Mesodermal cell (in vitro differentiated cells): ENCODE measurements around the gene KIZ.
A peak's percentile ranks its signal among the peaks of the same experiment; 100 is the strongest.

Experiments
- H3K27ac ChIP-seq: 2 replicates; pipeline ENCODE4 v1.7.0; 2013; ENCODE audit warnings: mild to moderate bottlenecking, low read depth, low read length, moderate library complexity; ENCODE audit not compliant: severe bottlenecking
- H3K36me3 ChIP-seq: 2 replicates; pipeline ENCODE4 v1.7.1; 2013; ENCODE audit warnings: mild to moderate bottlenecking, low read length, moderate library complexity; ENCODE audit not compliant: control insufficient read depth, insufficient read depth
- H3K4me1 ChIP-seq: one replicate; pipeline ENCODE4 v1.7.1; 2013; ENCODE audit warnings: mild to moderate bottlenecking, low read length; ENCODE audit not compliant: insufficient read depth, control insufficient read depth, poor library complexity, severe bottlenecking
- H3K4me3 ChIP-seq: 2 replicates; pipeline ENCODE4 v1.7.0; 2013; ENCODE audit warnings: low read length, control low read depth, mild to moderate bottlenecking; ENCODE audit not compliant: insufficient read depth, poor library complexity, severe bottlenecking; ENCODE audit errors: extremely low read depth
- H3K9me3 ChIP-seq: 2 replicates; pipeline ENCODE4 v1.7.1; 2013; ENCODE audit warnings: mild to moderate bottlenecking, low read length, moderate library complexity; ENCODE audit not compliant: control insufficient read depth
- WGBS, 2 experiments: methylation state at CpG; one replicate each; pipeline ENCODE4 v1.1.5; 2013; ENCODE audit warnings: missing lambda C conversion rate in 2 of 2; ENCODE audit not compliant: insufficient coverage in 2 of 2; 5-methylcytosine and 5-hydroxymethylcytosine counted together

The KIZ gene

GRCh38 chr20:21099751-21100577 is 25.9 kb upstream of the KIZ start:
- peaks cover 11% of the 10 kb centered on the region for H3K4me1 ChIP-seq
- no peaks in the 10 kb centered on the region for H3K9me3 ChIP-seq
- 2% methylated on average over 28 to 42 of the region's 46 CpGs for WGBS, 2 experiments
- no peak overlapping the region for H3K27ac ChIP-seq
- H3K36me3 ChIP-seq: no peaks in the 10 kb centered on the region
- peak overlapping the region; percentile 19 for H3K4me3 ChIP-seq

GRCh38 chr20:21100578-21101452 is 25.1 kb upstream of the KIZ start:
- Histone ChIP-seq H3K9me3 (no peaks in the 10 kb centered on the region), H3K4me3 (peak overlapping the region; percentile 22), H3K4me1 (peaks cover 11% of the 10 kb centered on the region), H3K36me3 (no peaks in the 10 kb centered on the region), H3K27ac (no peak overlapping the region)
- WGBS, 2 experiments: 0% methylated on average over 27 to 41 of the region's 64 CpGs

GRCh38 chr20:21101453-21101931 is 24.4 kb upstream of the KIZ start:
- 0 to 1% methylated on average over 23 to 30 of the region's 35 CpGs for WGBS, 2 experiments
- Histone ChIP-seq H3K27ac (no peak overlapping the region), H3K4me3 (peak overlapping the region; percentile 22)

GRCh38 chr20:21101932-21102575 is 23.8 kb upstream of the KIZ start:
- Histone ChIP-seq H3K9me3 (no peaks in the 10 kb centered on the region), H3K4me3 (peak overlapping the region; percentile 22), H3K27ac (no peak overlapping the region), H3K4me1 (peaks cover 11% of the 10 kb centered on the region), H3K36me3 (no peaks in the 10 kb centered on the region)
- WGBS, 2 experiments: 5 to 6% methylated on average over 22 to 27 of the region's 35 CpGs

More at GRCh38 chr20:21101453-21101931, 24.4 kb upstream of the KIZ start:
- Histone ChIP-seq H3K36me3 (no peaks in the 10 kb centered on the region), H3K4me1 (peaks cover 11% of the 10 kb centered on the region), H3K9me3 (no peaks in the 10 kb centered on the region)

GRCh38 chr20:21102603-21103311 is 23.1 kb upstream of the KIZ start:
- H3K9me3 ChIP-seq: no peaks in the 10 kb centered on the region
- H3K4me3 ChIP-seq: peak overlapping the region; percentile 22
- peaks cover 11% of the 10 kb centered on the region for H3K4me1 ChIP-seq
- no peak overlapping the region for H3K27ac ChIP-seq
- H3K36me3 ChIP-seq: no peaks in the 10 kb centered on the region
- 0 to 1% methylated on average over 25 to 32 of the region's 38 CpGs for WGBS, 2 experiments

GRCh38 chr20:21103582-21104465 is 22.1 kb upstream of the KIZ start:
- Histone ChIP-seq H3K36me3 (no peaks in the 10 kb centered on the region), H3K4me3 (no peak overlapping the region), H3K4me1 (peaks cover 11% of the 10 kb centered on the region), H3K9me3 (no peaks in the 10 kb centered on the region), H3K27ac (no peak overlapping the region)
- WGBS, 2 experiments: 6 to 10% methylated on average over 22 of the region's 32 CpGs

GRCh38 chr20:21104466-21104761 is 21.5 kb upstream of the KIZ start:
- Histone ChIP-seq H3K36me3 (no peaks in the 10 kb centered on the region), H3K4me3 (no peak overlapping the region), H3K4me1 (peaks cover 11% of the 10 kb centered on the region), H3K9me3 (no peaks in the 10 kb centered on the region), H3K27ac (no peak overlapping the region)
- no CpG with 5 or more reads among the region's 5 CpGs for WGBS, 2 experiments

- 4 to 10% methylated on average over 13 to 14 of the region's 16 CpGs for WGBS, 2 experiments
- Histone ChIP-seq H3K4me1 (peaks cover 11% of the 10 kb centered on the region), H3K9me3 (no peaks in the 10 kb centered on the region), H3K4me3 (no peak overlapping the region), H3K27ac (no peak overlapping the region), H3K36me3 (no peaks in the 10 kb centered on the region)
Measured at GRCh38 chr20:21104921-21105320, 21.0 kb upstream of the KIZ start.

GRCh38 chr20:21105429-21106170 is 20.3 kb upstream of the KIZ start:
- no peak overlapping the region for H3K27ac ChIP-seq
- 0% methylated on average over 32 to 37 of the region's 50 CpGs for WGBS, 2 experiments
- no peak overlapping the region for H3K4me3 ChIP-seq
- H3K36me3 ChIP-seq: no peaks in the 10 kb centered on the region
- no peaks in the 10 kb centered on the region for H3K9me3 ChIP-seq
- H3K4me1 ChIP-seq: peaks cover 5% of the 10 kb centered on the region
